ENCODE data around the gene APH1A.
"Not testable (repeated sequence)": the region's sequence is repeated elsewhere in the genome, so short reads cannot be mapped to it uniquely, and the experiment has no call there.

Gene APH1A

GRCh38 chr1:150267896-150268295 lies 920 bp downstream of the APH1A start:
- no peak for DNase-seq

- DNase-seq: no peak
Measured at GRCh38 chr1:150263549-150263948, 5.3 kb downstream of the APH1A start.

GRCh38 chr1:150262388-150263320 lies 6.2 kb downstream of the APH1A start:
- DNase-seq: no peak

- DNase-seq: no peak
Measured at GRCh38 chr1:150261367-150261766, 7.4 kb downstream of the APH1A start.

GRCh38 chr1:150259758-150260669 lies 8.8 kb downstream of the APH1A start:
- peak; percentile 55 for DNase-seq

GRCh38 chr1:150259217-150259616 lies 9.6 kb downstream of the APH1A start:
- DNase-seq: no peak

- DNase-seq: no peak
Measured at GRCh38 chr1:150257624-150258585, 10.9 kb downstream of the APH1A start, which contains the start of gene CA14. TSS of gene CA14 (plus strand) at chr1:150257774. CDS start at chr1:150258129, 355 bp downstream.

- DNase-seq: no peak
Measured at GRCh38 chr1:150256554-150257341, 12.1 kb downstream of the APH1A start.

- no peak for DNase-seq
Measured at GRCh38 chr1:150256198-150256553, 12.6 kb downstream of the APH1A start.

GRCh38 chr1:150249936-150250335 lies 18.9 kb downstream of the APH1A start:
- DNase-seq: no peak

- no peak for DNase-seq
Measured at GRCh38 chr1:150243003-150243402, 25.8 kb downstream of the APH1A start.

GRCh38 chr1:150237746-150238145 lies 31.1 kb downstream of the APH1A start:
- no peak for DNase-seq

- not testable (repeated sequence) for DNase-seq
Measured at GRCh38 chr1:150237176-150237575, 31.6 kb downstream of the APH1A start.

- no peak for DNase-seq
Measured at GRCh38 chr1:150236614-150237100, 32.2 kb downstream of the APH1A start.

GRCh38 chr1:150235852-150236613 lies 32.8 kb downstream of the APH1A start, which contains the start of gene ANP32E:
TSS of gene ANP32E (minus strand) at chr1:150236112. CDS start at chr1:150235786, 326 bp downstream.
- peak; percentile 99 for DNase-seq

GRCh38 chr1:150235294-150235851 lies 33.4 kb downstream of the APH1A start:
- no peak for DNase-seq

- peak; percentile 38 for DNase-seq
Measured at GRCh38 chr1:150234566-150235293, 34.1 kb downstream of the APH1A start.

GRCh38 chr1:150234309-150234565 lies 34.6 kb downstream of the APH1A start:
- DNase-seq: no peak
